GM21576 (cell line): ENCODE measurements around the gene OCIAD2.
A peak's percentile ranks its signal among the peaks of the same experiment; 100 is the strongest.
"Not testable (repeated sequence)": the region's sequence is repeated elsewhere in the genome, so short reads cannot be mapped to it uniquely, and the experiment has no call there.

Source experiments
- ATAC-seq: cut with Tn5 transposase; IDR thresholded peaks from one replicate; pipeline ENCODE4 v1.9.1; 2021; ENCODE audit warnings: mild to moderate bottlenecking, moderate library complexity; ENCODE audit not compliant: unreplicated experiment

Gene OCIAD2

GRCh38 chr4:48906206-48907173 is at the start of gene OCIAD2:
Gene OCIAD2, minus strand, starts transcription at chr4:48906774. Its CDS starts 2,225 bp downstream, at chr4:48904549.
- peak; percentile 96 for ATAC-seq

GRCh38 chr4:48954314-48954713 is 47.7 kb upstream of the OCIAD2 start:
- ATAC-seq, result no peak

- no peak for ATAC-seq
These were observed 43.1 kb upstream of the OCIAD2 start for GRCh38 chr4:48949518-48950219.

GRCh38 chr4:48949086-48949485 is 42.5 kb upstream of the OCIAD2 start:
- ATAC-seq, result no peak

- no peak for ATAC-seq
These were observed 41.2 kb upstream of the OCIAD2 start for GRCh38 chr4:48947731-48948130.

- no peak for ATAC-seq
These were observed 39.4 kb upstream of the OCIAD2 start for GRCh38 chr4:48945981-48946380.

GRCh38 chr4:48944756-48945241 is 38.2 kb upstream of the OCIAD2 start:
- ATAC-seq, result no peak

- no peak for ATAC-seq
These were observed 37.7 kb upstream of the OCIAD2 start for GRCh38 chr4:48944252-48944651.

GRCh38 chr4:48943387-48943786 is 36.8 kb upstream of the OCIAD2 start:
- no peak for ATAC-seq

GRCh38 chr4:48939785-48940184 is 33.2 kb upstream of the OCIAD2 start:
- no peak for ATAC-seq

- no peak for ATAC-seq
These were observed 32.3 kb upstream of the OCIAD2 start for GRCh38 chr4:48938831-48939230.

- no peak for ATAC-seq
These were observed 30.5 kb upstream of the OCIAD2 start for GRCh38 chr4:48937033-48937432.

- no peak for ATAC-seq
These were observed 24.9 kb upstream of the OCIAD2 start for GRCh38 chr4:48931459-48931858.

- ATAC-seq, result no peak
These were observed 24.1 kb upstream of the OCIAD2 start for GRCh38 chr4:48930654-48931053.

GRCh38 chr4:48924416-48924815 is 17.8 kb upstream of the OCIAD2 start:
- no peak for ATAC-seq

- not testable (repeated sequence) for ATAC-seq
These were observed 16.5 kb upstream of the OCIAD2 start for GRCh38 chr4:48923065-48923464.

- ATAC-seq, result no peak
These were observed 7.7 kb upstream of the OCIAD2 start for GRCh38 chr4:48914311-48914710.

- no peak for ATAC-seq
These were observed 6.8 kb upstream of the OCIAD2 start for GRCh38 chr4:48913346-48913745.

GRCh38 chr4:48912349-48912748 is 5.8 kb upstream of the OCIAD2 start:
- ATAC-seq, result no peak

- no peak for ATAC-seq
These were observed 3.9 kb upstream of the OCIAD2 start for GRCh38 chr4:48910511-48910910.

- ATAC-seq, result no peak
These were observed 3.1 kb upstream of the OCIAD2 start for GRCh38 chr4:48909697-48910096.

- no peak for ATAC-seq
These were observed 2.1 kb upstream of the OCIAD2 start for GRCh38 chr4:48908687-48909086.
